Activated B cell treated with CpG ODN at 0.5 μM for 24 hours (primary cell): ENCODE results near the gene CLDN22. TPM values are rescaled to one million over a fixed set of nuclear protein-coding genes. Genes with fewer than 3 reads are reported as not detected.

Source experiments
- ATAC-seq: fragments of 200-7000 bp; cut with Tn5 transposase; one replicate; pipeline ENCODE4 v1.10.0; 2021; ENCODE audit warnings: low read depth, mild to moderate bottlenecking, moderate library complexity
- CTCF ChIA-PET: fragments of 350-600 bp; sonication (Branson Sonifier 250); formaldehyde crosslinking; loops from one replicate; lab custom pipeline; 2021; ENCODE audit warnings: antibody characterized with exemption; lab: Charles Lee
- POLR2A ChIA-PET: fragments of 350-600 bp; sonication (Branson Sonifier 250); formaldehyde crosslinking; loops from one replicate; lab custom pipeline; 2021; ENCODE audit warnings: antibody characterized with exemption; lab: Charles Lee
- DNase-seq: peaks from one replicate; pipeline ENCODE4 v3.0.0; 2022
- H3K27ac Mint-ChIP-seq: one replicate; pipeline ENCODE4 v1.8.0; 2020; ENCODE audit warnings: mixed read lengths
- H3K27me3 Mint-ChIP-seq: one replicate; pipeline ENCODE4 v1.8.0; 2021; ENCODE audit warnings: mixed read lengths
- H3K36me3 Mint-ChIP-seq: one replicate; pipeline ENCODE4 v1.8.0; 2021; ENCODE audit warnings: low read depth, mixed read lengths
- H3K4me1 Mint-ChIP-seq: one replicate; pipeline ENCODE4 v1.8.0; 2021; ENCODE audit warnings: mixed read lengths
- H3K4me3 Mint-ChIP-seq: one replicate; pipeline ENCODE4 v1.8.0; 2020; ENCODE audit warnings: mild to moderate bottlenecking, mixed read lengths
- H3K9me3 Mint-ChIP-seq: one replicate; pipeline ENCODE4 v1.8.0; 2020; ENCODE audit warnings: mixed read lengths
- CTCF ChIP-seq: fragments of 200-600 bp; IDR thresholded peaks from one replicate; pipeline ENCODE4 v1.8.0; 2022; ENCODE audit warnings: antibody characterized with exemption, mild to moderate bottlenecking
- intact Hi-C: fragments of 100-400 bp; cut with micrococcal nuclease; formaldehyde crosslinking; loops from one replicate; pipeline ENCODE4 v1.15.1; 2024
- total RNA-seq: library from RNA; stranded (reverse); gene quantifications from 2 replicates; pipeline ENCODE4 v1.2.3, GENCODE V29; 2022

The CLDN22 gene
- total RNA-seq, 1 donor from 2014 or later = not detected

DNA sequence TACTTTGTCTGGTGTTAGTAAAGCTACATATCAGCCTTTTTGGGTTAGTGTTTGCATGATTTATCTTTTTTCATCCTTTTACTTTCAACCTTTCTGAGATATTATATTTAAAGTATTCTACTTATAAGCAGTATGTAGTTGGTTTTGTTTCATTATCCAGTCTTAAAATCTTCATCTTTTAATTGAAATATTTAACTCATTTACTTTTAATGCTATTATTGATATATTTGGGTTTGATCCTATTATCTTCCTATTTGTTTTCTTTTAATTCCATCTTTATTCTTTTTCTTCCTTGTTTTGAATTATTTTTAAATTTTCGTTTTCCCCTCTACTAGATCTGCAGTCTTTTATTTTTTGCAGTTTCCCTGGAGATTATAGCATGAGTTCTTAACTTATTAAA lies 44.0 kb downstream of the CLDN22 start:
- Mint-ChIP-seq H3K36me3 (no peaks in the 10 kb centered on the region), H3K9me3 (peaks cover 11% of the 10 kb centered on the region), H3K27me3 (no peaks in the 10 kb centered on the region), H3K4me3 (no peak overlapping the region), H3K4me1 (no peaks in the 10 kb centered on the region), H3K27ac (no peak overlapping the region)
- intact Hi-C loops = no loop called here
- ATAC-seq (no peak), DNase-seq (no peak)
- ChIA-PET POLR2A (no interaction called here), CTCF (no interaction called here)
- TF ChIP-seq CTCF = no peak

GRCh38 chr4:183272384-183272783 lies 47.7 kb downstream of the CLDN22 start:
- H3K4me1 Mint-ChIP-seq = no peaks in the 10 kb centered on the region
- intact Hi-C loops = no loop called here
- TF ChIP-seq CTCF = no peak
- H3K9me3 Mint-ChIP-seq = peaks cover 11% of the 10 kb centered on the region
- ChIA-PET CTCF (interaction anchor here (1.3 kb wide), 1 partner anchor 13 kb away, joined by 3 read pairs; no protein-coding TSS in a partner anchor), POLR2A (no interaction called here)
- H3K27ac Mint-ChIP-seq = no peak overlapping the region
- ATAC-seq (no peak), DNase-seq (no peak)
- H3K36me3 Mint-ChIP-seq = no peaks in the 10 kb centered on the region
- no peaks in the 10 kb centered on the region for H3K27me3 Mint-ChIP-seq
- H3K4me3 Mint-ChIP-seq = no peak overlapping the region

DNA sequence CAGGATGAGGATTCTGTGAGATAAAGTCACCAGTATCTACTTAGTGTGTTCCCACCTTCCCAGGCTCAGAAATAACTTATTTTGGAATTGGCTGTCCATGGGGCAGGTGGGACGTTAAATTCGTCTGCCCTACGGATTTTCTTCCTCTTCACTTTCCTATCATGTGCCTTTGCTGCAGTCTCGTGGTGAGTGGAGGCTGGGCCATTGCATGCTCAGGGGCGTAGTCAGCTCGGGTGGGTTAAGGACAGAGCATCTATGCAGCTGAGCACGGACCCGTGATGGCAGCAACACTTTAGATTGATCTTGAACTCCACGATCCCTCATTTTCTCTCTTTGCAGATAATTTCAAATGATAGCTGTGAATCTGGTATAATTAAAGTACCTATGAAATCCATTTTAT lies 51.5 kb downstream of the CLDN22 start:
- ChIA-PET CTCF (no interaction called here), POLR2A (no interaction called here)
- Mint-ChIP-seq H3K27me3 (no peaks in the 10 kb centered on the region), H3K9me3 (no peaks in the 10 kb centered on the region), H3K4me3 (no peak overlapping the region), H3K4me1 (no peaks in the 10 kb centered on the region), H3K36me3 (no peaks in the 10 kb centered on the region), H3K27ac (no peak overlapping the region)
- DNase-seq (no peak), ATAC-seq (no peak)
- no peak for TF ChIP-seq CTCF
- intact Hi-C loops = no loop called here

Other genes starting within 250 kb of the CLDN22 start
- gene WWC2, start 221.0 kb downstream of the CLDN22 start, total RNA-seq = 0.47 and 0.76 TPM in 2 replicates
- not detected in 2 replicates for gene CLDN24, start 2.1 kb upstream of the CLDN22 start, total RNA-seq
- gene CDKN2AIP, start 124.4 kb upstream of the CLDN22 start, total RNA-seq = 19.9 and 21.8 TPM in 2 replicates
- 4.3 and 5.5 TPM in 2 replicates for gene ING2, start 184.8 kb upstream of the CLDN22 start, total RNA-seq